ENCODE data around the gene NRF1.
"Not testable (repeated sequence)": the region's sequence is repeated elsewhere in the genome, so short reads cannot be mapped to it uniquely, and the experiment has no call there.

NRF1 gene

DNA sequence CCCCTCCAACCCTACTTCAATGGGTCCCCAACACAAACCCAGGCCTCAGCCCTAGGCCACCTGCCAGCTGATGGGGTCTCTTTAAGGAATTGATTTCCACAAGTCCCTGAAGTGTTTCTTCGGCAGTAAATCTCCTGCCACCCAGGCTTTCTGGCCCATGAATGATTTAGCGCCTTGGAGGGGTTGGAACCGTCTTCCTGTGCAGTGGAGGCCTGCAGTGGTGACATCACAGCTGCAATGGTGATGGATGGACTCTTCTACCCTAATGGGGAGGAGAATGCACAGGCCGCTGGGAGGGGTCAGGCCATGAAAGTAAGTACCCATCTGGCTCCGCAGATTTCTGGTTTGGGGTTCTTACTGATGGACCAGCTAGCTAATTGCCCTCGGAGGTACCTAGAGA lies 177.5 kb downstream of the NRF1 start:
- DNase-seq (ENCODE audit: low read depth, low spot score) = no peak

DNA sequence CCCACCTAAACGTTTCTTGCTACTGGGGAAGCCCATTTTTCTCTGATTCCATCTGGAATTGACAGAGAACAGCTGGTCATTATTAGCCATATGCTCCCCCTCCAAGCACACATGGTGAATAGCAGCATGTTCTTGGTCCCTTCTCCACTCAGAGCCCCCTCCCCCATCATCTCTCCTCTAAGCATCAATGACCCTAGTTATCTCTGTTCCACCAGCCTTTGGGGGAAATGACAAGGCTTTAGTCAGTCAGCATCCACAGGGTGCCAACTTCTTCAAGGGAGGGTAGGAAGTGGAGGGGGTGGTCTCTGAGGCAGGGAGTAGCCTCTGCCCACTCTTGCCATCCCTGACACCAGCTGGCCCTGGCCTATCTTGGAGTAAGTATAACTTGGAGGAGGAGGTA lies 178.1 kb downstream of the NRF1 start:
- peaks cover 45% of the 10 kb centered on the region for H3K27me3 ChIP-seq (ENCODE audit: control insufficient read depth, insufficient read depth, low read length)
- H3K4me1 ChIP-seq (ENCODE audit: control insufficient read depth, insufficient read depth, low read length) = peaks cover 8% of the 10 kb centered on the region; the same call in 1 of the 2 replicates
- DNase-seq (ENCODE audit: low read depth, low spot score) = no peak
- no CpG with 5 or more reads among the region's 1 CpG for WGBS (ENCODE audit: insufficient coverage, insufficient read length)
- H3K9me3 ChIP-seq (ENCODE audit: control insufficient read depth, insufficient read depth, low read length) = no peaks in the 10 kb centered on the region
- H3K4me3 ChIP-seq (ENCODE audit: low read length) = no peak overlapping the region
- H3K36me3 ChIP-seq (ENCODE audit: control insufficient read depth, insufficient read depth, low read length) = no peaks in the 10 kb centered on the region
- no peak overlapping the region for H3K27ac ChIP-seq (ENCODE audit: low read length)

More for the DNA sequence above, 177.5 kb downstream of the NRF1 start:
- Histone ChIP-seq H3K36me3 (ENCODE audit: control insufficient read depth, insufficient read depth, low read length) (no peaks in the 10 kb centered on the region), H3K9me3 (ENCODE audit: control insufficient read depth, insufficient read depth, low read length) (no peaks in the 10 kb centered on the region), H3K27me3 (ENCODE audit: control insufficient read depth, insufficient read depth, low read length) (peaks cover 52% of the 10 kb centered on the region), H3K4me1 (ENCODE audit: control insufficient read depth, insufficient read depth, low read length) (peaks cover 8% of the 10 kb centered on the region; the same call in 1 of the 2 replicates), H3K27ac (ENCODE audit: low read length) (no peak overlapping the region), H3K4me3 (ENCODE audit: low read length) (no peak overlapping the region)
- WGBS (ENCODE audit: insufficient coverage, insufficient read length) = no CpG with 5 or more reads among the region's 6 CpGs

DNA sequence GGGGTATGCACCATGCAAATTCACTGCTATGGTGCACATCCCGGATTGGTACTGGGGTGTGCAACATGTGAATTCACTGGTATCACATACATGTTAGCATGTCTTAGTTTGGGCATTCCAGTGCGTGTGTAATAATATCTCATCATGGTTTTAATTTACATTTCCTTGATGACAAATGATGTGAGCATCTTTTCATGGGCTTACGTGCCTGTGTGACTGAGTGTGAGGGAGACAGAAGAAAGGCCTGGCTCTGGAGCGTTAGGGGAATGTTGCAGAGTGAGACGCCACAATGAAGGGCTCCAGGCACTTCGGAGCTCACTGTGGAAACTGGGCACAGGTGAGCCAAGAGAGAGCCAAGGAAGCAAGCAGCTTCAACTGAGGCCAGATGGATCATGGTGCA lies 178.6 kb downstream of the NRF1 start:
- Histone ChIP-seq H3K4me1 (ENCODE audit: control insufficient read depth, insufficient read depth, low read length) (0 out of 2 replicates have a peak, but pooled peaks cover 4% of the 10 kb centered on the region), H3K4me3 (ENCODE audit: low read length) (no peak overlapping the region), H3K27ac (ENCODE audit: low read length) (no peak overlapping the region), H3K27me3 (ENCODE audit: control insufficient read depth, insufficient read depth, low read length) (peaks cover 41% of the 10 kb centered on the region), H3K9me3 (ENCODE audit: control insufficient read depth, insufficient read depth, low read length) (no peaks in the 10 kb centered on the region), H3K36me3 (ENCODE audit: control insufficient read depth, insufficient read depth, low read length) (no peaks in the 10 kb centered on the region)
- DNase-seq (ENCODE audit: low read depth, low spot score) = no peak
- no CpG with 5 or more reads among the region's 6 CpGs for WGBS (ENCODE audit: insufficient coverage, insufficient read length)

DNA sequence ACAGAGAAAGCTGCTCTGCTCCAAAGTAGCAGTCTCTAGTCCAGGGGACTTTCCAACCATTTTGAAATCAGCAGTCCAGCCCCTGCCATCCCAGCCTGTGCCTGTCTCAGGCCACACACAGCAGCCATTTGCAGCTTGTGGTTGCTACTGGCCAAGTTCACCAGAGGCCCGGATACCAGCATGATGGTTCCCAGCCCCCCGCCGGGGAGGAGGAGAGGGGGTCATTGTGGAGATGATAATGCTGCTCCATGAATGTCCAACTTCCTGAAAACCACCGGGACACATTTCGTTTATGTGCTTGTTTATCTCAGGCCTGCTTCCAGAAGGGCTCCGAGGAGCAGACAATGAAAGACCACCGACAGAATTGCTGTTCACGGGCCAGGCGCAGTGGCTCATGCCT lies 181.2 kb downstream of the NRF1 start:
- DNase-seq (ENCODE audit: low read depth, low spot score) = no peak
- no peaks in the 10 kb centered on the region for H3K9me3 ChIP-seq (ENCODE audit: control insufficient read depth, insufficient read depth, low read length)
- WGBS (ENCODE audit: insufficient coverage, insufficient read length) = no CpG with 5 or more reads among the region's 9 CpGs
- no peaks in the 10 kb centered on the region for H3K36me3 ChIP-seq (ENCODE audit: control insufficient read depth, insufficient read depth, low read length)
- H3K27me3 ChIP-seq (ENCODE audit: control insufficient read depth, insufficient read depth, low read length) = peaks cover 16% of the 10 kb centered on the region
- no peak overlapping the region for H3K4me3 ChIP-seq (ENCODE audit: low read length)
- no peak overlapping the region for H3K27ac ChIP-seq (ENCODE audit: low read length)
- peaks cover 2% of the 10 kb centered on the region; the same call in 1 of the 2 replicates for H3K4me1 ChIP-seq (ENCODE audit: control insufficient read depth, insufficient read depth, low read length)

DNA sequence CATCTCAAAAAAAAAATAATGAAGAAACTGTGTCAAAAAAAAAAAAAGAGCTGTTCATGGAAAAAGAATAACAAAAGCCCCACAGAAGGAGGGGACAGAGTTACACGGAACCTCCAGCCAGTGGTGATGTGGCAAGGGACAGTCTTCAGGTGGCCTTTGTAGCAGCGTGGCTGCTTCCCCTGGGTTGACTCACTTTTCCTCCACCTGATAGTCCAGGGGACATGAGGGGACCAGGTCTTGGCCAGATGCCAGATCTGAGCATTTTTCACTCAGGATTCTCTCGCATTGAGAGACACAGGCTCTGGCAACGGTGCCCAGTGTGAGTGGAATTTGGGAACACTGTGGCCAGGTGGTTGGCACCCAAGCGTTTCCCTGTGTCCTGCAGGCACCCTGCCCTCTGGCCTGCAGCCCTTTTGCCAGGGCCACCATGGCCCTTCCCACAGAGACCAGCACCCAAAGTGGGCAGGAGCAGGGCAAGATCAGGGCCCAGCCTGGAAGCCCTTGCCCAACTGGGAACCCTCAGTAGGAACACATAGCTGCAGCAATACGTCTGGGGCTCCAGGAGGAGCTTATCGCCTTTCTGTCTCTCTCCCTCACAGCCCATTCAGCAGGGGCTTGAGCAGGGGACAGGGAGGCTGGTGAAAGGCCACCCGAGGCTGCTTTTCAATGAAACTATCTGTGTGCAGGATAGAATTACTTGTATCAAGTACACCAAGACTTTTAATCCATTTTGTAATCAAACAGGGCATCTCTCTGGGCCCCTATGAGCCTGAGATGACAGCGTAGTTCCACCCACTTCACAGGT lies 182.2 kb downstream of the NRF1 start:
- WGBS (ENCODE audit: insufficient coverage, insufficient read length) = no CpG with 5 or more reads among the region's 9 CpGs
- no peak for DNase-seq (ENCODE audit: low read depth, low spot score)
- no peaks in the 10 kb centered on the region for H3K36me3 ChIP-seq (ENCODE audit: control insufficient read depth, insufficient read depth, low read length)
- H3K27ac ChIP-seq (ENCODE audit: low read length) = no peak overlapping the region
- H3K4me1 ChIP-seq (ENCODE audit: control insufficient read depth, insufficient read depth, low read length) = peaks cover 2% of the 10 kb centered on the region; the same call in 1 of the 2 replicates
- H3K4me3 ChIP-seq (ENCODE audit: low read length) = no peak overlapping the region
- no peaks in the 10 kb centered on the region for H3K9me3 ChIP-seq (ENCODE audit: control insufficient read depth, insufficient read depth, low read length)
- peaks cover 9% of the 10 kb centered on the region for H3K27me3 ChIP-seq (ENCODE audit: control insufficient read depth, insufficient read depth, low read length)

DNA sequence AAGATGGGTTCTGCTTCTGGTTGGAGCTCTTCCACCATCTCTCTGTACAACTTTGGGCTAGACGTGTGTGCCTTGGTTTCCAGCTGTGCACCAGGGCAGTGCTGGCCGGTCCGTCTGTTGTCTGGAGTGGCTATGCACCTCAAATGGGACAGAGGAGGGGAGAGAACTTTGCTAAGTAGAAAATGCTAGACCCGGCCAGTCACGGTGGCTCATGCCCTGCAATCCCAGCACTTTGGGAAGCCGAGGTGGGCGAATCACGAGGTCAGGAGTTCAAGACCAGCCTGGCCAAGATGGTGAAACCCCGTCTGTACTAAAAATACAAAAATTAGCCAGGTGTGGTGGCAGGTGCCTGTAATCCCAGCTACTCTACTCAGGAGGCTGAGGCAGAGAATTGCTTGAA lies 182.9 kb downstream of the NRF1 start:
- H3K27ac ChIP-seq (ENCODE audit: low read length); H3K9me3 ChIP-seq (ENCODE audit: control insufficient read depth, insufficient read depth, low read length); H3K4me1 ChIP-seq (ENCODE audit: control insufficient read depth, insufficient read depth, low read length); H3K27me3 ChIP-seq (ENCODE audit: control insufficient read depth, insufficient read depth, low read length); H3K4me3 ChIP-seq (ENCODE audit: low read length); H3K36me3 ChIP-seq (ENCODE audit: control insufficient read depth, insufficient read depth, low read length); DNase-seq (ENCODE audit: low read depth, low spot score): not testable (repeated sequence)
- no CpG with 5 or more reads among the region's 9 CpGs for WGBS (ENCODE audit: insufficient coverage, insufficient read length)

DNA sequence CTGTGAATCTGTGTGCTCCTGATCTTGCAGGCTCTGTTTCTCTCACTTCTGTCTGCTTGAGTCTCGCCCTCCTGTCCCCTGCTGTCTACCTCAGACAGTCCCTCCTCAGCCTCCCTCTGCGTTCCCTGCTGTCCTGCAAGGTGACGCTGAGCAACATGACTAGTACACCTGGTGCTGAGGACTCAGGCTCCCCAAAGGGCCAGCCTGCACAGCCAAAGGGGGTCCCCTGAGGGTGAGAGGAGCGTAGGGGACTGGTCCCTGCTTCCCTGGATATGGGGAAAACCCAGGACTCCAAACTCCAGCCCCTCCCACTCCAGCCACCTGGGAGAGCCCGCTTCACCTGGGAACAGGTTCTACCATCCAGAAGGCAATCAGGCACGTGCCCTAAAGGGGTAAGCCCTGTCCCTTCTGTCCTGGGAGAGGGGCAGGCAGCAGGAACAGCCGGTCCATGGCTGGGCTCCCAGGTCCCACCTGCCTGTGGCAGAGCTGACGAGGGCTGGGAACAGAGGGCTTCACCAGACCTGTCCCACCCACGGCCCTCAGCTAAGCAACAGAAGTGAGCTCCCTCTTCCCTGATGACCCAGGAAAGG lies 184.8 kb downstream of the NRF1 start:
- Histone ChIP-seq H3K27ac (ENCODE audit: low read length) (no peak overlapping the region), H3K27me3 (ENCODE audit: control insufficient read depth, insufficient read depth, low read length) (no peaks in the 10 kb centered on the region), H3K36me3 (ENCODE audit: control insufficient read depth, insufficient read depth, low read length) (no peaks in the 10 kb centered on the region), H3K4me3 (ENCODE audit: low read length) (no peak overlapping the region), H3K9me3 (ENCODE audit: control insufficient read depth, insufficient read depth, low read length) (no peaks in the 10 kb centered on the region), H3K4me1 (ENCODE audit: control insufficient read depth, insufficient read depth, low read length) (peaks cover 2% of the 10 kb centered on the region; the same call in 1 of the 2 replicates)
- DNase-seq (ENCODE audit: low read depth, low spot score) = no peak
- no CpG with 5 or more reads among the region's 9 CpGs for WGBS (ENCODE audit: insufficient coverage, insufficient read length)

DNA sequence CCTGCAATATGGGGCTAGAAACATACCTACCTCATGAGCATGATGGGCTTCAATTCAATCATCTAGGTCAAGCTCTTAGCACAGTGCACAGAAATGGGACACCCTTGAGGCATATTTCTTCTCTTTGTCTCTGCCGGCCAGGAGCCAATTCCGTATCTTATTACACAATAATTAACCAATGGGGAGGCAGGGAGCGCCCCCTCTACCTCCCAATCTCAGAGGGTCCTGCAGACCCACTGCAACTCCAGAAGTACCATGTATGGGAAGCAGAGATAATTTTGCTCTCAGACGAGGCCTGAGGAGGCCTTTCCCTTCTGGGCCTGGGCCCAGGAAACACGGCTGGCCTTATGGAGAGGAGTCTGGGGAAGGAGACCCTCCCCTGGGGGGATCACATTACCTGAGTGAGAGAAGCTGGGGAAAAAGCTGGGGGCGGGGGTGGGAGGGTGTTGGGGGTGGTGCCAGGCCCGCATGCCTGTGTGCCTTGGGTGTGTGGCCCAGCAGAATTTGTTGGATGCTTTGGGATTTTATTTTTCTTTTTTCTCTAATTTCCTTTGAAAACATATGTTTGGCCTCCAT lies 185.8 kb downstream of the NRF1 start:
- WGBS (ENCODE audit: insufficient coverage, insufficient read length) = no CpG with 5 or more reads among the region's 7 CpGs

DNA sequence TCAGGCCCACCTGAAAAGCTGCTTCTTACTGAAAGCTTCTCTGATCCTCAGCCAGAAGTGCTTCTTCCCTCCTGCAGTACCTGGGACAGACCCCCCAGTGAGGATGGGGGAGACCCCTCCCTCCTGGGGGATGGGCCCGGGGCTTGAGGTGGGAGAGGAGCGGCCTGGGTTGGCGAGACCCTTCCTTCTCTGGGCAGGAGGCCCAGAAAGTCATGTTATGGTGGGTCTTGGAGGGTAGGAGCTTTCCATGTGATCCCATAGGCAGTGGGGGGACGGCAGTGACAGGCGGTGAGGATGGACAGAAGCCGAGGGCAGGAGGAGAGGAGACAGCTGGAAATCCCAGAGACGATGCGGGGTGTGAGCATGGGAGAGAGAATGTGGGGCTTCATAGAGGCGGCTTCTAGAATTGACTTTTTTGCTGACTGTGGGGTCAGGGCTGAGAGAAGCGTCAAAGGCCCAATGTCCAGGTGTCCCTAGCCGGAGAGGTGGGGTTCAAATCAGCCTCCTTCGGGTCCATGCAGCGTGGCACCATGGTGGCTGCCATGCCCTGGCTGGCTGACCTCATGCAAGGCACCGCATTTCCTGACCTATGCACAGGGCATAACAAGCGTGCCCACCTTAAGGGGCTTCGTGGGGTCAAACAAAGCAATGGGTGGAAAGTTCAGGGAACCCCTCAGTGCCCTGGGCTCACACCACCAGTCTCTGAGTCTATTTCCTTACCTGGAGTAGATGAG lies 187.3 kb downstream of the NRF1 start:
- WGBS (ENCODE audit: insufficient coverage, insufficient read length) = no CpG with 5 or more reads among the region's 16 CpGs
- Histone ChIP-seq H3K27ac (ENCODE audit: low read length) (no peak overlapping the region), H3K36me3 (ENCODE audit: control insufficient read depth, insufficient read depth, low read length) (no peaks in the 10 kb centered on the region), H3K9me3 (ENCODE audit: control insufficient read depth, insufficient read depth, low read length) (no peaks in the 10 kb centered on the region), H3K27me3 (ENCODE audit: control insufficient read depth, insufficient read depth, low read length) (no peaks in the 10 kb centered on the region), H3K4me1 (ENCODE audit: control insufficient read depth, insufficient read depth, low read length) (peaks cover 4% of the 10 kb centered on the region; the same call in 1 of the 2 replicates), H3K4me3 (ENCODE audit: low read length) (no peak overlapping the region)
- DNase-seq (ENCODE audit: low read depth, low spot score) = no peak

More for the DNA sequence above, 185.8 kb downstream of the NRF1 start:
- Histone ChIP-seq H3K36me3 (ENCODE audit: control insufficient read depth, insufficient read depth, low read length) (no peaks in the 10 kb centered on the region), H3K9me3 (ENCODE audit: control insufficient read depth, insufficient read depth, low read length) (no peaks in the 10 kb centered on the region), H3K4me1 (ENCODE audit: control insufficient read depth, insufficient read depth, low read length) (peaks cover 4% of the 10 kb centered on the region; the same call in 1 of the 2 replicates), H3K4me3 (ENCODE audit: low read length) (no peak overlapping the region), H3K27me3 (ENCODE audit: control insufficient read depth, insufficient read depth, low read length) (no peaks in the 10 kb centered on the region), H3K27ac (ENCODE audit: low read length) (no peak overlapping the region)
- DNase-seq (ENCODE audit: low read depth, low spot score) = no peak

DNA sequence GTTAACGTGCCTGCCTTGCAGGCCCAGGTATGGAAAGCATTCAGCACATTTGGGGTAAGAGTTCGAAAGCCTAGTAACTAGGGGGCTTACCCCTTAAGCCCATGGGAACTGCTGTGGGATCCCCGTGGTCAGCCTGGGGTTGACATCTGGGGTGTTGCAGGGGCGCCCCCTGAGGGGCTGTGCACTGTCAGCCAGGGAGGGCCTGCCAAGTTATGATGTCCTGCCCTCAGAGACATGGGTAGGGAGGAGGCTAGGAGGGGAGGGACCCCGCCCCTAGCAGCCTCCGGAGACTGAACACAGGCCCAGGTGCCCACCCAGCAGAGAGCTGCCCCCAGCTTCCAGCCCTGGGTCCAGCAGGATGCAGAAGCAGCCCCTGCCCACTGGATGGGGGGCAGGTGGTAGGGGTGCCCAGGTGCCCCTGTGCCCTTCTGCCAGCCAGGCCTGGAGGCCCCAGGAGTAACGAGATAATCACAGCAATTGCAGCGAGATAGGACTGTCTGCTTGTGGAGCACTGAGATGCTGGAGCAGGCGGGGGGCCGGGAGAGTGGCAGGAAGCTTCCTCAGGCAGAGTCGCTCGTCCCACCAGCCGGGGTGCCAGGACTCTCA lies 187.9 kb downstream of the NRF1 start:
- peaks cover 4% of the 10 kb centered on the region; the same call in 1 of the 2 replicates for H3K4me1 ChIP-seq (ENCODE audit: control insufficient read depth, insufficient read depth, low read length)
- no CpG with 5 or more reads among the region's 13 CpGs for WGBS (ENCODE audit: insufficient coverage, insufficient read length)

More for the DNA sequence above, 187.9 kb downstream of the NRF1 start:
- H3K27ac ChIP-seq (ENCODE audit: low read length) = no peak overlapping the region
- H3K36me3 ChIP-seq (ENCODE audit: control insufficient read depth, insufficient read depth, low read length) = no peaks in the 10 kb centered on the region
- no peak for DNase-seq (ENCODE audit: low read depth, low spot score)
- no peak overlapping the region for H3K4me3 ChIP-seq (ENCODE audit: low read length)
- no peaks in the 10 kb centered on the region for H3K9me3 ChIP-seq (ENCODE audit: control insufficient read depth, insufficient read depth, low read length)
- H3K27me3 ChIP-seq (ENCODE audit: control insufficient read depth, insufficient read depth, low read length) = no peaks in the 10 kb centered on the region
